H7 (cell line): Measurements from ENCODE around the gene PWWP2A. TPM values are rescaled to one million over a fixed set of nuclear protein-coding genes. Genes with fewer than 3 reads are reported as not detected.

Source experiments
- DNase-seq: peaks from one replicate; pipeline ENCODE4 v3.0.0; 2012
- H3K27me3 ChIP-seq: 2 replicates; pipeline ENCODE4 v1.6.0; 2011; ENCODE audit warnings: mild to moderate bottlenecking, low read length; ENCODE audit not compliant: control insufficient read depth, insufficient read depth
- H3K36me3 ChIP-seq: replicated peaks from 2 replicates; pipeline ENCODE4 v1.5.1; 2011; ENCODE audit warnings: low read length; ENCODE audit not compliant: control insufficient read depth, insufficient read depth
- H3K4me3 ChIP-seq: 2 replicates; pipeline ENCODE4 v1.5.1; 2011; ENCODE audit warnings: low read depth, mild to moderate bottlenecking, control low read depth, low read length, moderate library complexity; ENCODE audit not compliant: insufficient read depth
- total RNA-seq: library from RNA; depleted of rRNA; stranded (reverse); fragments of >200 nt; shearing (Covaris generic); gene quantifications from 2 replicates; pipeline ENCODE4 v1.2.3, GENCODE V29; 2014

Gene PWWP2A
- total RNA-seq, 1 experiment from 2014 or later = 33.7 TPM

GRCh38 chr5:160105686-160106360 lies 13.4 kb downstream of the PWWP2A start:
- no peak for DNase-seq
- Histone ChIP-seq H3K27me3 (no peaks in the 10 kb centered on the region), H3K36me3 (peaks cover 3% of the 10 kb centered on the region; the same call in 1 of the 2 replicates), H3K4me3 (no peak overlapping the region)

DNA sequence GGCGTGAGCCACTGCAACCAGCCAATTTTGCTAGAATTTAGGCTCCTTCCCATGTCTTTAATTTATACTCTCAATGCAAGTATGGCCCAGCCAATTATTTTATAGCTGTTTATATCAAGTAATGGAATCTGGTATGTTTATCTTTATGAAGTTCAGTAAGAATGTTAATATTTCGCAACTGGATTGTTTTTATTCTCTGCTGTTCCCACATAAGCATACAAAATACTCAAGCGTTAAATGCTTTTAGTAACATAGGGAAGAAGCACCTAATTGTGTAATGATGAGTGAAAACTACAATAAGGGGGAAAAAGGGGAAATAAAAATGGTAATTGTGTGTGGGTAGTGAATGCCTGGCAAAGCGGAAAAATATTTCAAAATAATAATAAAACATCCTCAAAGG lies 21.3 kb downstream of the PWWP2A start:
- DNase-seq = no peak

DNA sequence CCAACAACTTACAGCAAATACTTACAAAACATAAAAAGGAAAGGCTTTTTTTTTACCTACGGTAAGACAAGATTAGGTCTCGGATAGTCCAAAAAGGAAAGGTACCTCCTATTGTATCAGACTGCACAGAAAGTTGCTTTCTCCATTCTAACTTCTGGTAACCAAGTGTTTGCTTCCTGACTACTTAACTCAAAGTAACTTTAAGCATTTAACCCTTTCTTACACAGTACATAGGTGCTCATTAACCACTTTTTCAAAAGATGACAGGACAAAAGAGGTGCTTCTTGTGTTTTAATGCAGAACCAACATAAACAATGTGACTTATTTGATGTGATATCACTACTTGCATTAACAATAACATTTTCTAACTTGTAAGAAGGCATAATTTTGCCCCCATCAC lies 23.1 kb downstream of the PWWP2A start:
- peaks cover 12% of the 10 kb centered on the region for H3K36me3 ChIP-seq
- no peak for DNase-seq
- H3K4me3 ChIP-seq = no peak overlapping the region
- H3K27me3 ChIP-seq = no peaks in the 10 kb centered on the region

More for the DNA sequence above, 21.3 kb downstream of the PWWP2A start:
- Histone ChIP-seq H3K27me3 (no peaks in the 10 kb centered on the region), H3K36me3 (peaks cover 5% of the 10 kb centered on the region), H3K4me3 (no peak overlapping the region)

DNA sequence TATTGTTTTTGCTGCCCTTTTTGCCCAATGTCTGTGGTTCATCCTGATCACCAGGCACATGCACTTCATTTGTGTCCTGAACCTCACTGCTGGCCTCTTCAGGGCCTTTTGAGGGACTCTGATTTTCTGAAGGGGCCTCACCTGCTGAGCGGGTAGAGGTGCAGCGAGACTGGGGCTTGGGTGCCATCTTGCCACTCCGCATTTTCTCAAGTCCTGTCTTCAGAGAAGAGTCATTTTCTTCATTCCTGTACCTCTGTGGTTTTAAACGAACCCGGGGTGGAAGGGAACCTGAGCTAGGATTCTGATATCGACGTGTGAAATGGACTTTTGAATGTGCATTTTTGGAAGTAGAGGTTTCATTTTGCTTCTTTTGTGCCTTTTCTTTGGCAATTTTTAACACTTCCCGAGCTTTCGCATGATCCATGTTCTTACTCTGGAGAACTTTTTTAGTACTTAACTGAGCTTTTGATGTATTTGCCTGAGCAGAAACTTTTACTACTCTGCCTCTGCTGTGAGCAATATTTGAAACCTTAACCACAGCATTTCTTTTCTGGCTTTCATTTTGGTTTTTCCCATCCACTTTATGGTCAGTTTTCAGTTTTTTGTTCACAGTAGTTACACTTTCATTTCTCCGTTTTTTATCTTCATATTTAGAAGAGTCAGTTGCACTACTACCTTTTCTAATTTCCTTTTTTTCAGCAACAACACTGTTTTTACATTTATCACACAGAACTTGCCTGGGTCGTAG lies 26.1 kb downstream of the PWWP2A start:
- Histone ChIP-seq H3K36me3 (peaks cover 12% of the 10 kb centered on the region), H3K27me3 (no peaks in the 10 kb centered on the region), H3K4me3 (no peak overlapping the region)
- DNase-seq = no peak

DNA sequence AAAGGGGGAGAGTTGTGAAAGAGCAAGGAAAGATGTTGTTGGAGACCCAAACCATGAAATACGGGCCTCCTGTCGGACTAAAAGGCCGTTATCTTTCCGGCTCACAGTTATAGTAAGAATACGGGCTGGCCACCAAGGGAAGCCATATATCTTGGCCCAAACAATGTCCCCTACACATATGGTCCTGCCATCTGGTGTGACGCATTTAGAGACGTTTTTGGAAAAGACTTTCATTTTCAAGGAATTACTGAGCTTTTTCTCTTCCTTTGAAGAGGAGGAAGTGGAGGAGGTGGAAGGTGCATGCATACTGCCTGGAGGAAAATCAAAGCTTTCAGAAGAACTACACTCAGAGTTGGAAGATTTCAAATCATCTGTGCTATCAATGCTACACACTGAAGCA lies 26.7 kb downstream of the PWWP2A start:
- DNase-seq = no peak
- H3K27me3 ChIP-seq = no peaks in the 10 kb centered on the region
- H3K36me3 ChIP-seq = peaks cover 12% of the 10 kb centered on the region
- H3K4me3 ChIP-seq = no peak overlapping the region

- H3K27me3 ChIP-seq = no peaks in the 10 kb centered on the region
- DNase-seq = no peak
Measured at GRCh38 chr5:160090059-160090458, 29.2 kb downstream of the PWWP2A start.

DNA sequence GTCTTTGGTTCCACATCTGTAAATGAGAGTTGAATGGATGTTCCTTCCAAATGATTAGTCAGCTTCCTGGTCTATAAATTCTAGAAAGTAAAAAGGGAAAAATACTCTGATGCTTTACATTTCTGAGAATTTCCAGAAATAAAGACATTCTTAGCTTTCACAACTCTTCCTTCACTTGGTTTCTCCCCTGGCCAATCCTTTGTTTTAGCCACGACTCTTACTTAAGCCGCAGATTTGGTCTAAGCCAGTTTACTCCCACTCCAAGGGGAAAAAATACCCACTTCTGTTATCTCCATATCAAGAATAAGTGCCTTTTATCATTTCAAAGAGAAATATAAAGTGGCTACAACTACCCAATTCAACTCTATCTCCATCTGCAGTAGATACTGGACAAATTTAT lies 29.7 kb downstream of the PWWP2A start:
- DNase-seq = no peak
- H3K27me3 ChIP-seq = no peaks in the 10 kb centered on the region
- peaks cover 12% of the 10 kb centered on the region for H3K36me3 ChIP-seq

More at GRCh38 chr5:160090059-160090458, 29.2 kb downstream of the PWWP2A start:
- peaks cover 12% of the 10 kb centered on the region for H3K36me3 ChIP-seq
- no peak overlapping the region for H3K4me3 ChIP-seq

GRCh38 chr5:160088805-160089204 lies 30.4 kb downstream of the PWWP2A start:
- Histone ChIP-seq H3K4me3 (no peak overlapping the region), H3K36me3 (peaks cover 12% of the 10 kb centered on the region), H3K27me3 (no peaks in the 10 kb centered on the region)
- DNase-seq = no peak

More for the DNA sequence above, 29.7 kb downstream of the PWWP2A start:
- H3K4me3 ChIP-seq = no peak overlapping the region

DNA sequence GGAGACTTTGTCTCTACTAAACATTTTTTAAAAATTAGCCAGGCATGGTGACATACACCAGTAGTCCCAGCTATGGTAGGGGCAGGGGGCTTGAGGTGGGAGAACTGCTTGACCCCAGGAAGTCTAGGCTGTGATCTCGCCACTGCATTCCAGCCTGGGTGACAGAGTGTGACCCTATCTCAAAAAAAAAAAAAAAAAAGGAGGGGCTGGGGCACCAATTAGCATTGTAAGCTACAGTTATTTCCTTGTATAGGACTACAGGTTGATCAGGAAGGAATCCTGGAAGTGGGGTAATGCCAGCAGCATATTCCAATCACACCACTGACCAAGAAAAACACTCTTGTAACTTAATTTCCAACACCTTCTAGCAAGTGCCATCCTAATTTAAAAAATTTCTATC lies 32.1 kb downstream of the PWWP2A start:
- no peak for DNase-seq
- Histone ChIP-seq H3K27me3 (no peaks in the 10 kb centered on the region), H3K36me3 (peaks cover 2% of the 10 kb centered on the region; the same call in 1 of the 2 replicates), H3K4me3 (no peak overlapping the region)

DNA sequence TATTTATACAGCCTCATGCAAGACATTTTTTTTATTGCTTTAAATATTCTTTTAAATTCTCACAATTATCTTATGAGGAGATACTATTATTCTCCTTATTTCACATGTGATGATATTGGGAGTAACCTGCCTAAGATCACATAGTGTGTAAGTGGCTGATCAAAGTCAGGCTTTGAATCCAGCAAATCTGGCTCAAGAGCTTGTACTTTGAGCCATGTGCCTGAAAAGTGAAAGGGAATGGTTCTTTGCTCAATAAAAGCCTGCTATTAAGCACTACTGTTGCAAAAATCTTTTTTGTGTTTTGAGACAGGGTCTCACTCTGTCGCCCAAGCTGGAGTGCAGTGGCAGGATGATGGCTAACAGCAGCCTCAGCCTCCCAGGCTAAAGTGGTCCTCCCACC lies 35.1 kb downstream of the PWWP2A start:
- no peaks in the 10 kb centered on the region; the same call in 1 of the 2 replicates for H3K36me3 ChIP-seq
- no peak for DNase-seq
- no peak overlapping the region for H3K4me3 ChIP-seq
- H3K27me3 ChIP-seq = no peaks in the 10 kb centered on the region

- H3K4me3 ChIP-seq = no peak overlapping the region
- DNase-seq = no peak
Measured at GRCh38 chr5:160083501-160083900, 35.7 kb downstream of the PWWP2A start.

GRCh38 chr5:160082614-160083500 lies 36.4 kb downstream of the PWWP2A start:
- Histone ChIP-seq H3K36me3 (peaks cover 2% of the 10 kb centered on the region), H3K4me3 (no peak overlapping the region), H3K27me3 (no peaks in the 10 kb centered on the region)
- no peak for DNase-seq

More at GRCh38 chr5:160083501-160083900, 35.7 kb downstream of the PWWP2A start:
- H3K36me3 ChIP-seq = peaks cover 1% of the 10 kb centered on the region
- no peaks in the 10 kb centered on the region for H3K27me3 ChIP-seq

- H3K36me3 ChIP-seq = peaks cover 6% of the 10 kb centered on the region
- DNase-seq = no peak
Measured at GRCh38 chr5:160081495-160081894, 37.8 kb downstream of the PWWP2A start.

DNA sequence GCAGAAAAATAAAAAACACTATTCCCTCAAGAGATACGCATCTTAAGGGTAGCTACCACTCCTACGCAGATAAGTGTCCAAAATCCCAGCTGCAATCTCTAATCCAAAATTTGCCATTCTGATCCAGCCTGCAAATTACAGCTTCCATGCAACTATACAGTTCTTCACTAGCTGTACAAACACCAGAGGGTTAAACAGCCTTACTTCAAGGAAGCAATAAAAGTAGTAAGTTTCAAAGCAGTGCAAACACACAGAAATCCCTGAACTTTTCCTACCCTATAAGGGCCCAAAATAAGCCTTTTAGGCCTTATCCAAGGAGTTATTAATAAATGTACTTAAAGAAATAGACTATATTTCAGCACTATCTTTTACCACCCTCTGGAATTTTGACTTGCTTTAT lies 39.5 kb downstream of the PWWP2A start:
- Histone ChIP-seq H3K4me3 (no peak overlapping the region), H3K27me3 (no peaks in the 10 kb centered on the region)
- no peak for DNase-seq

More at GRCh38 chr5:160081495-160081894, 37.8 kb downstream of the PWWP2A start:
- Histone ChIP-seq H3K4me3 (no peak overlapping the region), H3K27me3 (no peaks in the 10 kb centered on the region)

More for the DNA sequence above, 39.5 kb downstream of the PWWP2A start:
- peaks cover 6% of the 10 kb centered on the region for H3K36me3 ChIP-seq
